Right lobe of liver (tissue), 4 donors: Measurements from ENCODE around the gene MGP.

Experiments used
- POLR2A ChIP-seq: fragments of 450-650 bp; IDR thresholded peaks from one replicate; pipeline ENCODE4 v1.6.1; 2017; ENCODE audit warnings: antibody characterized with exemption, mild to moderate bottlenecking
- TF ChIP-seq, protein P1 (sequence below), 4 donors: fragments of 200-600 bp in 3 of 4; fragments of 450-650 bp in 1 of 4; IDR thresholded peaks; one replicate each; pipeline versions ENCODE4 v1.5.1 to v1.8.0; 2016 to 2022; ENCODE audit warnings: antibody characterized with exemption in 4 of 4, mild to moderate bottlenecking in 2 of 4
- donor health status: DM: no; HTN: no; CAD: no.
- donor health status: DM: no; HTN: no; CAD: no.
- donor health status: DM: no; HTN: yes; CAD: no.

DNA sequence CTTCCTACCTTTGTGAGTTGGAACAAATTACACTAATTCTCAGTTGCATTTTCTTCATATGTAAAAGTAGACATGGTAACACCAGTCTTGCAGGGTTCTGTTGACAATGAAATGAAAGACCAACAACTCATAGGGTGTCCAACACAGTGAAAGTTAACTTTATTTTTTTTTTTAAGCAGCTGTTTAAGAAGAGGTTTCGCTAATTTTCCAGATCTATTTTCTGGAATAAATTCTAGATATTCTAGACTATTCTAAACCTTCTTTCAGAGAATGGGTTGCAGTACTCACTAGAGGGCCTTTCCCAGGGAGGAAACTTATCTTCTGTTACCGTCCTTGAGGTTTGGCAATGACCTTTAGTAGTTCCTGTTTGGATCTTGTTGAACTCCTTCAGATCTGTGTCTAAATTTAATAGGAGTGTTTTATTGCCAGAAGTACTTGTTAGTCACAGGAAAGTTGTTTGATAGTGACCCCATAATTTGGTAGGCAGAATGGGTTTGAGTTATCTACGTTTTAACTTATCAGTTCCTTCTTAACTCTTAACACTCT, 39.5 kb downstream of the MGP start:
- TF ChIP-seq, protein P1, sequence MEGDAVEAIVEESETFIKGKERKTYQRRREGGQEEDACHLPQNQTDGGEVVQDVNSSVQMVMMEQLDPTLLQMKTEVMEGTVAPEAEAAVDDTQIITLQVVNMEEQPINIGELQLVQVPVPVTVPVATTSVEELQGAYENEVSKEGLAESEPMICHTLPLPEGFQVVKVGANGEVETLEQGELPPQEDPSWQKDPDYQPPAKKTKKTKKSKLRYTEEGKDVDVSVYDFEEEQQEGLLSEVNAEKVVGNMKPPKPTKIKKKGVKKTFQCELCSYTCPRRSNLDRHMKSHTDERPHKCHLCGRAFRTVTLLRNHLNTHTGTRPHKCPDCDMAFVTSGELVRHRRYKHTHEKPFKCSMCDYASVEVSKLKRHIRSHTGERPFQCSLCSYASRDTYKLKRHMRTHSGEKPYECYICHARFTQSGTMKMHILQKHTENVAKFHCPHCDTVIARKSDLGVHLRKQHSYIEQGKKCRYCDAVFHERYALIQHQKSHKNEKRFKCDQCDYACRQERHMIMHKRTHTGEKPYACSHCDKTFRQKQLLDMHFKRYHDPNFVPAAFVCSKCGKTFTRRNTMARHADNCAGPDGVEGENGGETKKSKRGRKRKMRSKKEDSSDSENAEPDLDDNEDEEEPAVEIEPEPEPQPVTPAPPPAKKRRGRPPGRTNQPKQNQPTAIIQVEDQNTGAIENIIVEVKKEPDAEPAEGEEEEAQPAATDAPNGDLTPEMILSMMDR (IDR thresholded peaks at IDR 0.05) = no peak
- no peak for TF ChIP-seq POLR2A
